Right ventricle myocardium superior (tissue), 1 donor: ENCODE data around the gene KCNN3. TPM values are rescaled to one million over a fixed set of nuclear protein-coding genes. Genes with fewer than 3 reads are reported as not detected.
"Not testable (repeated sequence)": the region's sequence is repeated elsewhere in the genome, so short reads cannot be mapped to it uniquely, and the experiment has no call there.

Experiments used
- ATAC-seq: fragments of 200-7000 bp; cut with Tn5 transposase; one replicate; pipeline ENCODE4 v1.9.1; 2020; ENCODE audit warnings: mild to moderate bottlenecking; ENCODE audit not compliant: poor library complexity
- DNase-seq: peaks from one replicate; pipeline ENCODE4 v3.0.0-alpha.2; 2020
- intact Hi-C: fragments of 100-400 bp; cut with DNase I; formaldehyde crosslinking; loops from one replicate; pipeline ENCODE4 v1.11.2; 2022
- total RNA-seq: library from RNA; stranded (reverse); fragmentation: NEBNext Ultra II Directional; extraction: Animal tissue kit (Norgen Biotek cat#: 25700); gene quantifications from one replicate; pipeline ENCODE4 v1.2.1, GENCODE V29; 2021
- donor health status: DM: no; HTN: yes; CAD: no; lungs with severe emphysema.

The KCNN3 gene
- total RNA-seq, 1 donor from 2014 or later = 3.4 TPM

DNA sequence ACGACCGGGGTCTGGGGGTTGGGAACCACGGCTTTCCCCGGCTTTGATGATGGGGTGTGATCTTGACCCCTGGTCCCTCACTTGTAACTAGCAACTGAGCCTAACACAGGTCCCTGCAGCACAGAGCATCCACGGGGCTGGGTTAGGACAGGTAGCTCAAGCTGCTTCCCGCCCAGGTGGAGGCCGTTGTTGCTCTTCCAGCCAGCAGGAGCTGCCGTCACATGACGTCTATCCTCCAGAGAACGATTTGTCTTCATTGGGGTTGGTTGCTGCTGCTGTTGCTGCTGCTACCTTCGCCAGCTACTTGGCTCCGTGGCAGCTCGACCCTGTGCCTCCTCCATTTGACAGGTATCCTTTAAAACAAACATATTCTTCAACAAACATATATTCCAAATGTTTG is 187.8 kb downstream of the KCNN3 start:
- no peak for ATAC-seq
- intact Hi-C loops = no loop called here
- DNase-seq = no peak

DNA sequence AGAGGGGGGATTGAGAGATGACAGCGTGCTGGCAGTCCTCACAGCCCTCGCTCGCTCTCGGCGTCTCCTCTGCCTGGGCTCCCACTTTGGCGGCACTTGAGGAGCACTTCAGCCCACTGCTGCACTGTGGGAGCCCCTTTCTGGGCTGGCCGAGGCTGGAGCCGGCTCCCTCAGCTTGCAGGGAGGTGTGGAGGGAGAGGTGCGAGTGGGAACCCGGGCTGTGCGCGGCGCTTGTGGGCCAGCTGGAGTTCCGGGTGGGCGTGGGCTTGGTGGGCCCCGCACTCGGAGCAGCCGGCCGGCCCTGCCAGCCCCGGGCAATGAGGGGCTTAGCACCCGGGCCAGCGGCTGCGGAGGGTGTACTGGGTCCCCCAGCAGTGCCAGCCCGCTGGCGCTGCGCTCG is 192.2 kb downstream of the KCNN3 start:
- intact Hi-C loops, ATAC-seq, DNase-seq: not testable (repeated sequence)

DNA sequence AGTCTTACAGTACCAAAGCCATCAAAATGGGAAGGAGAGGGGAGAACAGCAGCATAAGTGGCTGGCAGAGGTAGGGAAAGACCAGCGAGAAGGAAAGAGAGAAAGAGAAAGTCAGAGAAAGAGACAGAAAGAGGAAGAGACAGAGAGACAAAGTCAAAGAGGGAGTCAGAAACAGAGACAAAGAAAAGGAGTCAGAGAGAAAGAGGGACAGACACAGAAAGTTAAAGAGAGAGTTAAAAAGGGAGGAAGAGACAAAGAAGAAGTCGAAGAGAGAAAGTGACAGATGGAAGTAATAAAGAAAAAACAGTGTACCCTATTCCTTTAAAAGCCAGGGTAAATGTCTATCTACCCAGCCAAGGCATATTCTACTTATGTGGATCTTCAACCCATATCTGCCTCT is 193.2 kb downstream of the KCNN3 start:
- ATAC-seq, DNase-seq, intact Hi-C loops: not testable (repeated sequence)

DNA sequence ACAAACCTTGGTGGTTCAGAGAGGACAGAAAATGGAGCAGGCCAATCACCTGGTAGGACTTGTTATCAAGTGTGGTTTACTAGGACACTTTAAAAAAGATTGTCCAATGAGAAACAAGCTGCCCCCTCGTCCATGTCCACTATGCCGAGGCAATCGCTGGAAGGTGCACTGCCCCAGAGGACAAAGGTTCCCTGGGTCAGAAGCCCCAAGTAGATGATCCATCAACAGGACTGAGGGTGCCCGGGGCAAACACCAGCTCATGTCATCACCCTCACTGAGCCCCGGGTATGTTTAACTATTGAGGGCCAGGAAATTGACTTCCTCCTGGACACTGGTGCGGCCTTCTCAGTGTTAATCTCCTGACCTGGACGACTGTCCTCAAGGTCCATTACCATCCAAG is 195.6 kb downstream of the KCNN3 start:
- not testable (repeated sequence) for ATAC-seq, DNase-seq
- intact Hi-C loops = loop anchor here (5.0 kb wide), 1 partner anchor 88 kb away; no protein-coding TSS in a partner anchor

DNA sequence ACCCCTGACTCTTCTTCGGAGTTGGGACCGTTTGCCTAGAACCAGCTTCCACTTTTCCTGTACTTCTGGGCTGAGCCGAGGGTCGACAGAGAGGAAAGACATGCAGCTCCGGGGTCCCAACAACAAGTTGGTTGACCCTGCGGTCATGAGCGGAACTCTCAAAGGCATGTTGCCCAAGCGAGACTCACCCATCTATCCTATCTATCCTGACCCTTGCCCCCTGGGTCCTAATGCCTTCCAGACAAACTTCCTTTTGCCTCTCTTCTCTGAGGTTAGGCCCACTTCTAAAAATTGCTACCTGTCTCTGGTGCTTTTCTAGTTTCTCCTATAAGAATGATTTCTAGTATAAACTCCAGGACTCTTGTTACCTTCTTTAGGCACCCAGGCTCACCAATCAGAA is 197.8 kb downstream of the KCNN3 start:
- intact Hi-C loops = loop anchor here (5.0 kb wide), 1 partner anchor 90 kb away; no protein-coding TSS in a partner anchor
- not testable (repeated sequence) for ATAC-seq, DNase-seq

DNA sequence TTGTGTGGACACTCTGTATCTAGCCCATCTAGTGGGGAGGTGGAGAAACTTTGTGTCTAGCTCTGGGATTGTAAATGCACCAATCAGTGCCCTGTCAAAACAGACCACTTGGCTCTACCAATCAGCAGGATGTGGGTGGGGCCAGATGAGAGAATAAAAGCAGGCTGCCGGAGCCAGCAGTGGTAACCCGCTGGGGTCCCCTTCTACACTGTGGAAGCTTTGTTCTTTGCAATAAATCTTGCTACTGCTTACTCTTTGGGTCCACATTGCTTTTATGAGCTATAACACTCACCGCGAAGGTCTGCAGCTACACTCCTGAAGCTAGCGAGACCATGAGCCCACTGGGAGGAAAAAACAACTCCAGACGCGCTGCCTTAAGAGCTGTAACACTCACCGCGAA is 198.7 kb downstream of the KCNN3 start:
- ATAC-seq, DNase-seq: not testable (repeated sequence)
- intact Hi-C loops = loop anchor here (2.0 to 5.0 kb wide), 2 partner anchors 91 to 207 kb away; no protein-coding TSS in a partner anchor

DNA sequence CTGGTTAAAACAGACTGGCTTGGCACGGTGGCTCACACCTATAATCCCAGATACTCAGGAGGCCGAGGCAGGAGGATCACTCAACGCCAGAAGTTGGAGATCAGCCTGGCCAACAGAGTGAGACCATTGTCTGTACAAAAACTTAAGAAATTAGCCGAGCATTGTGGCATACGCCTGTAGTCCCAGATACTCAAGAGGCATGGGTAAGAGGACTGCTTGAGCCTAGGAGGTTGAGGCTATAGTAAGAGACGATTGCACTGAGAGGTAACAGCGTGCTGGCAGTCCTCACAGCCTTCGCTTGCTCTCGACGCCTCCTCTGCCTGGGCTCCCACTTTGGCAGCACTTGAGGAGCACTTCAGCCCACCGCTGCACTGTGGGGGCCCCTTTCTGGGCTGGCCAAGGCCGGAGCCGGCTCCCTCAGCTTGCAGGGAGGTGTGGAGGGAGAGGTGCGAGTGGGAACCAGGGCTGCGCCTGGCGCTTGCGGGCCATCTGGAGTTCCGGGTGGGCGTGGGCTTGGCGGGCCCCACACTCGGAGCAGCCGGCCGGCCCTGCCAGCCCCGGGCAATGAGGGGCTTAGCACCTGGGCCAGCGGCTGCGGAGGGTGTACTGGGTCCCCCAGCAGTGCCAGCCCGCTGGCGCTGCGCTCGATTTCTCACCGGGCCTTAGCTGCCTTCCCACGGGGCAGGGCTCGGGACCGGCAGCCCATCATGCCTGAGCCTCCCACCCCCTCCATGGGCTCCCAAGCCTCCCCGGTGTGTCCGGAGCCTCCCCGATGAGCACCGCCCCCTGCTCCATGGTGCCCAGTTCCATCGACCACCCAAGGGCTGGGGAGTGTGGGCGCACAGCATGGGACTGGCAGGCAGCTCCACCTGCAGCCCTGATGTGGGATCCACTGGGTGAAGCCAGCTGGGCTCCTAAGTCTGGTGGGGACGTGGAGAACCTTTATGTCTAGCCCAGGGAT is 199.5 kb downstream of the KCNN3 start:
- ATAC-seq = peak; percentile 10
- not testable (repeated sequence) for DNase-seq
- intact Hi-C loops = loop anchor here (2.0 to 5.0 kb wide), 2 partner anchors 92 to 208 kb away; no protein-coding TSS in a partner anchor

DNA sequence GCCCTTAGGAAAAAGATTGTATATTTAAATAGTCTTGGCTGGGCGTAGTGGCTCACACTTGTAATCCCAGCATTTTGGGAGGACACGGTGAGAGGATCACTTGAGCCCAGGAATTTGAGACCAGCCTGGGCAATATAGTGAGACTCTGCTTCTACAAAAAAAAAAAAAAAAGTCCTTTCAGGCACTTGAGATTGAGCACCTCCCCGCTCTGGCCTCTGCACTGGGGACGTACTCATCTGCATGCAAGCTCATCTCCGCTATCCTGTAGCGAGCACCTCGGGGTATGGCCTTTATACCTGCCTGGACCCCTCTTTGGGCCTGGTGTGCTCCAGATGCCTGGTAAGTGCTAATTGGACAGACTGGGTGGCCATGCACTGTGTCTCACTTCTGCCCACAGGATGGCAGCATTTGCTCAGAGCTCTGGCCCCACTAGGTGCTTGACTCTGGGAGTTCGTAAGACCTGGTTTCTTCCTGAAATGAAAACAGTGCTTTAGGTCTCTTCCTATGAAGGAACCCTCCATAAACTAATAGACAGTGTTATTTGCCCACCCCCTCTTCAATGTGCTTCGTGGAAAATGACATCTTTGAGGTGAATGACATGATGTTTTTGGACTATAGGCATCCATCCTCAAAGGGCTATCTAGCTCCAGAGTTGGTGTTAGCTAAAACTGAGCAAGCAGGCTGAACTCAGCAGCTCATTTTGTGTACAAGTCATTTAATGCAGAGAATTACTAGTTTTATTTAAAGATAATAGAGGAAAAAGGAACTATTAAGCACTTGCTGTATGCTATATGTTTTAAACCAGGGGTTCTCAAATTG is 200.4 kb downstream of the KCNN3 start:
- intact Hi-C loops = loop anchor here (2.0 to 10.0 kb wide), 3 partner anchors 93 to 209 kb away; partner anchors contain the start of gene CHRNB2
- ATAC-seq = peak; percentile 99
- peak; percentile 80 for DNase-seq

DNA sequence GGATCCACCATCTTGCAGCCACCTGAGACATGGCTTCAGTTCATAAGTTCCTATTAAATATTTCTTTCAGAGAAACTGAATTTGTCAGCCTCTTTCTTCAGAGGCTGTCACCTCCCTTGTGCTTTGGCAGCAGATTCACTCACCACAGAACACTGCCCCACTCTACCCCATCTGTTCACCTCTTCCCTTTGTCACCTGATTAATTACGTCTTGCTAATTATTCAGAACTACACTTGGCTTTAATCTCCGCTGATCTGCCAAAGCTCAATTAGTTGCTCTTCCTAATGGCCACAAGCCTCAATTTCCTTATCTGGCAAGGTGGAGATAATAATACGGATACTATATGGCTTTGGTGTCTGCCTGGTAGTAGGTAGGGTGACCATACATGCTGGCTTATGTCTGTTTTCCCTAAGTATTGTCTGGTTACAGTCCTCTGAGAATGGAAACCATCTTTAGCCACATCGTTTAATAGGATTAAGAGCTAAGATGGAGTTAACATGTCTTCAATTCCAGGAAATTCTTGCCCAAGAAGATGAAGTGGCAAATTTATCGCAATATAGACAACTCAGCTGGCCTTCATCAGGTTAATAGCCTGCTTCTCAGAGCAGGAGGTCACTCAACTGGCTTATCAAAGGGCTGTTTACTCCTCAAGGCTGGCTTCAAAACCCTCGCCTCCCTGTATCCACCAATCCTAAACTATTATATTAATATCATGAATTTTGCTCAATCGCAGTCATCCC is 203.9 kb downstream of the KCNN3 start:
- no peak for DNase-seq

DNA sequence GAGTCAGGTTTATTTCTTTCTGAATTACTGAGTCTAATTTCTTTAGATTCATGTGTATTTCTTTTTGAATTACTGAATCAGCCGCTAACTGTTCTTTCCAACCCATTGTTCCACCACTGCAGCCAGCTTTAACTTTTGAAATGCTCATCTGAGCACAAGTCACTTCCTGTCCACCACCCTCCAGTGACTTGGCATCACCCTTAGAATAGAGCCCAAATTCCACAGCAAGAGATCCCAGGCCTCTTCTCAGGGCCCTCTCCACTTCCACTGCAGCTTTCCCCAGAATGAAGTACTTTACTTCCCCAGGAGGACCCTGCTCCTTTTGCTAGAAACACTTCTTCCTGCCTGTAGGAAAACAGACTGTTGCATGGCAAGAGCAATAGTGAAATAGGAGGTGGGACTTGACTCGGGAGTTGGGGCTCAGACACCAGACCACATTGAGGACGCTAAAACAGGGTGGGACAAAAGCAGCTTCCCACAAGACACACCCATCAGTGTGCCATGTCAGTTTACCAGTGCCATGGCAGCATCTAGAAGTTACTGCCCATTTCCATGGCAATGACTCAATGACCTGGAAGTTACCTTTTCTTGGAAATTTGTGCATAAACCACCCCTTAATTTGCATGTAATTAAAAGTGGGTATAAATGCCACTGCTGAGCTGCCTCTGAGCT is 205.6 kb downstream of the KCNN3 start:
- no peak for ATAC-seq
- no peak for DNase-seq
- intact Hi-C loops = loop anchor here (10.0 kb wide), 1 partner anchor 100 kb away; the partner anchor contains the start of gene CHRNB2

More for the DNA sequence above, 203.9 kb downstream of the KCNN3 start:
- intact Hi-C loops = loop anchor here (10.0 kb wide), 1 partner anchor 101 kb away; the partner anchor contains the start of gene CHRNB2
- no peak for ATAC-seq

DNA sequence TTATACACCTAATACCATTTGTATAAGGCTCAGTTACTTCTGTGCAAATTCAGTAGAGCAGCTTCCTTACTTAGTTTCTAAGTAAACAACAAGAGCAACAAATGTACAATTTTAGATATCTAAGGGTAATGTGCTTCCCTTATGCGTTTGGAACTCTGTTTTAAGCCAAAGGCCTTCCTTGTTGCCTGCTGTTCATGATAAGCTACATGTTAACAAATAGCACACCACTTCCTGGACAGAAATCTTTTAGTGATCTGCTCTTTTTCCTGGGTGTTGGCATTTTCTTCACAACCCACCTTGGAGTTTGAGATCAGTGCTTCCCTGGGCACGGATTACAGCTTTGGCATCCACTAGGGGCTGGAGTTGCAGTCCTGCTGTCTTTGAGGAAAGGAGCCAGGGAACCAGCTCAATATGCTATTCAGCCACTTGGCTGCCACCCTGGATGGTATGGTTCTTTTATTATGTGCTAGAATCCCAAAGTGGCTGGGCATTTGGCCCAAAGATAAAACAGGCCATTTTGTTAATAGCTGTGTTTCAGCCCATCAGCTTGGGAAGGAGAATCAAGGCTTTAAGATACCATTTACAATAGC is 206.5 kb downstream of the KCNN3 start:
- no peak for DNase-seq
- ATAC-seq = peak; percentile 65
- intact Hi-C loops = loop anchor here (10.0 kb wide), 1 partner anchor 99 kb away; the partner anchor contains the start of gene CHRNB2

DNA sequence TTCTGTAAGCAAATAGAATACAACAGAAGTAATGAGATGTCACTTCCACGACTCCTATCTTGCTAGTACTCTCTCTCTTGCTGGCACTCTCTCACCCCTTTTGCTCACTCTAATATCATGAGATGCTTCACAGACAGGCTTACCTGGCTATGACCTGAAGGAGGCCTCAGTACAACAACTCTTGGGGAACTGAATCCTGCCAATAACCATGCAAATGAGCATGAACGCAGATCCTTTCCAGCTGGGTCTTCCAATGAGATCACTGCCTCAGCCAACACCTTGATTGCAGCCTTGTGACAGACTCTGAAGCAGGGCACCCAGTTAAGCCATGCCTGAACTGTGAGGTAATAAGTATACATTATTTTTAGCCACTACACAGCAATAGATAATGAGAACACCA is 209.0 kb downstream of the KCNN3 start:
- DNase-seq (no peak), ATAC-seq (no peak)
- intact Hi-C loops = loop anchor here (10.0 kb wide), 1 partner anchor 96 kb away; the partner anchor contains the start of gene CHRNB2

DNA sequence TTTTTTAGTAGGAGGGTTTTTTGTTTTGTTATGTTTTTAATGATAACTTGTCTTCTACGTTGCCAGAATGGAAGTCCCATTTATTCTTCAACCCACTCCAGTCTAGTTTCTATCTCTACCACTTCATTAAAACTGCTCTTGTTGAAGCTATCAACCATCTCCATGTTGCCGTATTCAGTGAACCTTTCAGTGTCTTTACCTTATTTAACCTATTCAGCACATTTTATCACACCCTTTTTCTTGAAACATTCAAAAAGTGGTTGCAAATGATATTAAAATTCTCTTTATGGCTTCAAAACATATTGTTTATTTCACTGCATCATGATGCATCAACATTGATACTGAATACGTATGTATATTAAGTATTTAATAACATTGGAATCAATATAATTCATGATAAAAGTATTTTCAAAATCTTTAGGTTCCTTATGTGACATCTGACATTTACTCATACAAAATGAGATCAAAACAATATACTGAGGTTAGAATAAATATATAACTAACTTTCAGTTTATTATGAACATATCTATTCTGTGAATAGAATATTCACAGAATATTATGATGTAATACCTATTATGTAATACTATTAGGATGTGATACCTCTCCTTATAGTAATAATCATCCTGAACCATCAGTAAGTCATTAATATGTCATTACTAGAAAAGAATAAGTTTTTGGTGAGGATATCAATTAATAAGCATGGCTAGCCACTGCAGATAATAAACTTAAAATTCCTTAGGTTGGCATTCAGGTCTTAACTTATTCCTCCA is 210.1 kb downstream of the KCNN3 start:
- intact Hi-C loops = loop anchor here (10.0 kb wide), 1 partner anchor 95 kb away; the partner anchor contains the start of gene CHRNB2
- DNase-seq (no peak), ATAC-seq (no peak)

DNA sequence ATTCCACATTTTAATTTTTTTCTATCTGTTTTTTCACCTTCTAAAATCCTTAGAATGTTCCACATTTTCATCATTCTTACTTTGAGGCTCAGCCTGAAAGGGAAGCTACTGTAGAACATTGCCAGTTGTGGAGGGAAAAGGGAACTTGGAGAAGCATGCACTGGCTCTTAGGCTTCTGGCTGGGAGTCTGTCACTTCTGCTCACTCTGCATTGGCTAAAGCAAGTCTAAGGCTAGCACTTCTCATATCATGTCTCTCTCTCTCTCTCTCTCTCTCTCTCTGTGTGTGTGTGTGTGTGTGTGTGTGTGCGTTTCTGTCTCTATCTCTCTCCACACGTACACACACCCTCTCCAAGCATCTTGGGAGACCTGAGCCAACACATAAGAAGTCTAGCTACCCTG is 212.5 kb downstream of the KCNN3 start:
- DNase-seq (no peak), ATAC-seq (no peak)
- intact Hi-C loops = no loop called here

DNA sequence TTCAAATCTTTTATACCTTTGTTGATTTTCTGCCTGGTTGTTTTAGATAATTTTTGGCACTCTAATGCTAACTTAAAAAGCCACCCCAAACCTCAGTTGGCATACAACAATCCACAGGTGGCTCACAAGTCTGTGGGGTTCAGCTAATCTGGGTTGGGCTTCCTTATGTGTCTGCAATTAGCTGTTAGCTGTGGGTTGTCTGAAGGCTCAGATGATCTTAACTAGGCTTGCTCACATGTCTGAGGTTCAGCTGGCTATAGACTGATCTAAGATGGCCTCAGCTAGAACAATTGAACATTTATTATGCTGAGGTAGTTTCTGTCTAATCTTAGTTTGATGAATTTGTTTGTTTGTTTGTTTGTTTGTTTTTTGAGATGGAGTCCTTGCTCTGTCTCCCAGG is 217.2 kb downstream of the KCNN3 start:
- ATAC-seq (no peak), DNase-seq (no peak)
- intact Hi-C loops = no loop called here
